T-cell (primary cell): ENCODE results near the gene ST14. TPM values are rescaled to one million over a fixed set of nuclear protein-coding genes. Genes with fewer than 3 reads are reported as not detected.
A peak's percentile ranks its signal among the peaks of the same experiment; 100 is the strongest.

Source experiments
- ATAC-seq, 4 experiments: fragments of 200-7000 bp in 3 of 4; fragments of 150-1000 bp in 1 of 4; cut with Tn5 transposase; replicated peaks in 1 of 4; 1 replicate in 3 of 4; 2 replicates in 1 of 4; pipeline ENCODE4 v1.10.0; 2021; ENCODE audit warnings: moderate library complexity in 3 of 4, mild to moderate bottlenecking in 2 of 4, moderate number of reproducible peaks in 1 of 4
- CTCF ChIA-PET, 2 donors: fragments of 300-600 bp; sonication (Branson Sonifier 250); formaldehyde crosslinking; loops; one replicate each; lab custom pipeline; 2022; ENCODE audit warnings: antibody characterized with exemption in 2 of 2; lab: Charles Lee
- POLR2A ChIA-PET, 2 donors: fragments of 300-600 bp; sonication (Branson Sonifier 250); formaldehyde crosslinking; loops; one replicate each; lab custom pipeline; 2022; ENCODE audit warnings: antibody characterized with exemption in 2 of 2; lab: Charles Lee
- DNase-seq, 35 experiments: peaks; one replicate each; pipeline versions ENCODE4 v3.0.0 to v3.0.0-alpha.2; 2013 to 2023
- H3K27ac ChIP-seq: one replicate; pipeline ENCODE4 v1.5.1; 2013; ENCODE audit warnings: low read length
- H3K27me3 ChIP-seq, 2 experiments: replicated peaks in 1 of 2; 1 replicate in 1 of 2; 2 replicates in 1 of 2; pipeline versions ENCODE4 v1.6.1 to v1.7.0; 2013; ENCODE audit warnings: low read length in 1 of 2, mixed read lengths in 1 of 2; ENCODE audit not compliant: control insufficient read depth in 2 of 2, insufficient read depth in 2 of 2; ENCODE audit errors: extremely low read depth in 1 of 2
- H3K36me3 ChIP-seq, 2 donors: 1 replicate in 1 of 2; 2 replicates in 1 of 2; pipeline versions ENCODE4 v1.6.1 to v1.7.0; 2013; ENCODE audit warnings: low read length in 1 of 2; ENCODE audit not compliant: control insufficient read depth in 2 of 2, insufficient read depth in 1 of 2; ENCODE audit errors: extremely low read depth in 1 of 2
- H3K4me1 ChIP-seq, 2 experiments: 1 replicate in 1 of 2; 2 replicates in 1 of 2; pipeline versions ENCODE4 v1.6.1 to v1.7.0; 2013; ENCODE audit warnings: low read length in 2 of 2, mixed read lengths in 1 of 2; ENCODE audit not compliant: insufficient read depth in 2 of 2, control insufficient read depth in 1 of 2; ENCODE audit errors: extremely low read depth in 1 of 2
- H3K4me3 ChIP-seq, 2 donors: 1 replicate in 1 of 2; 2 replicates in 1 of 2; pipeline versions ENCODE4 v1.5.1 to v1.7.0; 2013; ENCODE audit warnings: mild to moderate bottlenecking in 2 of 2, low read length in 1 of 2, moderate library complexity in 1 of 2; ENCODE audit not compliant: control insufficient read depth in 1 of 2; ENCODE audit errors: extremely low read depth in 1 of 2
- H3K9me3 ChIP-seq: 2 replicates; pipeline ENCODE4 v1.7.0; 2013
- H3K27ac Mint-ChIP-seq, 2 donors: one replicate each; pipeline ENCODE4 v1.8.0; 2020 to 2021; ENCODE audit warnings: mild to moderate bottlenecking in 2 of 2, mixed read lengths in 2 of 2
- H3K27me3 Mint-ChIP-seq, 2 donors: one replicate each; pipeline ENCODE4 v1.8.0; 2021 to 2022; ENCODE audit warnings: mixed read lengths in 2 of 2
- H3K36me3 Mint-ChIP-seq: one replicate; pipeline ENCODE4 v1.8.0; 2021; ENCODE audit warnings: mixed read lengths
- H3K4me1 Mint-ChIP-seq, 3 donors: one replicate each; pipeline ENCODE4 v1.8.0; 2020 to 2022; ENCODE audit warnings: mixed read lengths in 3 of 3, mild to moderate bottlenecking in 1 of 3
- H3K4me3 Mint-ChIP-seq, 3 donors: one replicate each; pipeline ENCODE4 v1.8.0; 2020 to 2022; ENCODE audit warnings: mild to moderate bottlenecking in 3 of 3, mixed read lengths in 3 of 3, moderate library complexity in 3 of 3
- H3K9me3 Mint-ChIP-seq, 3 donors: one replicate each; pipeline ENCODE4 v1.8.0; 2020 to 2022; ENCODE audit warnings: mixed read lengths in 3 of 3
- WGBS: methylation state at CpG from one replicate; pipeline ENCODE4 v1.1.5; 2013; ENCODE audit warnings: missing lambda C conversion rate; ENCODE audit not compliant: insufficient coverage; 5-methylcytosine and 5-hydroxymethylcytosine counted together
- total RNA-seq, 35 experiments: library from RNA in 6 of 35; stranded (reverse) in 6 of 35; fragments of 120-200 nt in 1 of 35; gene quantifications; one replicate each; pipeline versions ENCODE4 v1.2.1 to v1.2.4 and lab custom pipeline; 2013 to 2026

Gene ST14
- total RNA-seq, 5 donors from 2014 or later (not counting 1 experiment from before 2014, with no cell fraction given), result 0.49 to 1.5 (median 0.82) TPM

DNA sequence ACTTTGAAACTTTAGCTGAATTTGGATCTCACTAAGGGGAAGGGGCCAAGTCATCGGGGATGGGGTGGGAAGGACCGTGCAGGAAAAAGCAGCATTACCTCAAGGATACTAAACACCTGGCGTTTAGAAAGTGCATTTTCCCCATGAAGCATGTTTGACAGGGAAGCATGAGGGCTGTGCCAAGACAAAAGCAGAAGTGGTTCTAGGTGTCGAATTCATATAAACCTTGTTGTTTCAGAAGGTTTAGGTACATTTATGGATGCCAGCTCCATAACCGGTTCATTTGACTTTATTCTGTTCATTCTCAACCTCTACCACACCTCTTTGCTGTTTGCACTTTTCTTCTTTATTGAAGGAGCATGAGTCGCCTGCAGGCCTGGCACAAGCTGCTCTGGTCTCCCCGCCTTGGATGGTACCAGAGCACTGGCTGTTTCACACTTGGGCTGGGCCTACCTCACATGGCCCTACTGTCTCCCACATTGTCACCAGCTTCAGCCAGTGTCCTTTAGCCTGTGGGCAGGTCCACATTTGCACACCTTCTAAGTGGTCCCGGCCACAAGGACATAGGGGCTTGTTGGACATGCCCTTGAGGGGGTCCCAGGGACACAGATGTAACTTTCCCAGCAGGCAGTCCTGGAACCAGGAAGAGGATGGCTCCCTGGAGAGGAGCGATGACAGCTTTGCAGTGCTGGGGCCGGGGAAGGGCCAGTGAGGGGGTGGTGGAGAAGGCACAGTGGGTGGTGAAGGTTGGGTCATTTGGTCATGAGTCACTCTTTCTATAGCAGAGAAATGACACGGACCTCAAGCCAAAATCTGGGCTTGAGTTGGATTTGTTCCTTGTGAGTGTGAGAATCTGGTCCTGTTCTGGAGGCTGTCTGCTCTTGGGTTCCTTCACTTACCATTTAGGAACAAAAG is 3.2 kb upstream of the ST14 start:
- H3K27me3 Mint-ChIP-seq, result peaks cover 30 to 31% of the 10 kb centered on the region in 2 donors
- ChIA-PET POLR2A (no interaction called here), CTCF (no interaction called here)
- H3K27ac Mint-ChIP-seq, result no peak overlapping the region
- Histone ChIP-seq H3K27me3 (peaks cover 8 to 39% of the 10 kb centered on the region in 2 experiments), H3K4me1 (peaks cover 0 to 9% of the 10 kb centered on the region in 2 experiments), H3K36me3 (no peaks in the 10 kb centered on the region), H3K27ac (no peak overlapping the region), H3K4me3 (no peak overlapping the region), H3K9me3 (no peaks in the 10 kb centered on the region)
- H3K36me3 Mint-ChIP-seq, result no peaks in the 10 kb centered on the region
- ATAC-seq (no peak), DNase-seq (no peak)
- H3K4me3 Mint-ChIP-seq, result no peak overlapping the region
- peaks cover 12 to 20% (median 12%) of the 10 kb centered on the region in 3 donors for H3K4me1 Mint-ChIP-seq
- no peaks in the 10 kb centered on the region for H3K9me3 Mint-ChIP-seq
- 84% methylated on average over 6 of the region's 11 CpGs for WGBS

- Histone ChIP-seq H3K36me3 (no peaks in the 10 kb centered on the region), H3K27me3 (peaks cover 8 to 47% of the 10 kb centered on the region in 2 experiments), H3K27ac (no peak overlapping the region), H3K4me1 (peaks cover 0 to 9% of the 10 kb centered on the region in 2 experiments), H3K9me3 (no peaks in the 10 kb centered on the region), H3K4me3 (no peak overlapping the region)
- 84% methylated on average over 7 of the region's 8 CpGs for WGBS
- no peaks in the 10 kb centered on the region for H3K36me3 Mint-ChIP-seq
- CTCF ChIA-PET, result interaction anchor here in 1 of 2 donors (0.8 kb wide), 1 partner anchor 1611 kb away, joined by 3 read pairs; no protein-coding TSS in a partner anchor
- POLR2A ChIA-PET, result no interaction called here
- DNase-seq, result no peak
- peaks cover 32 to 35% of the 10 kb centered on the region in 2 donors for H3K27me3 Mint-ChIP-seq
- no peak for ATAC-seq
- no peak overlapping the region for H3K27ac Mint-ChIP-seq
- peaks cover 12 to 23% (median 12%) of the 10 kb centered on the region in 3 donors for H3K4me1 Mint-ChIP-seq
- H3K4me3 Mint-ChIP-seq, result no peak overlapping the region
- no peaks in the 10 kb centered on the region for H3K9me3 Mint-ChIP-seq
These were observed 2.5 kb upstream of the ST14 start for GRCh38 chr11:130157101-130157500.

GRCh38 chr11:130157840-130158239 is 1.7 kb upstream of the ST14 start:
- no peaks in the 10 kb centered on the region for H3K9me3 ChIP-seq
- no peaks in the 10 kb centered on the region for H3K9me3 Mint-ChIP-seq
- H3K27ac Mint-ChIP-seq, result no peak overlapping the region
- no peaks in the 10 kb centered on the region for H3K36me3 ChIP-seq
- WGBS, result 78% methylated on average over 1 of the region's 3 CpGs
- H3K27me3 ChIP-seq, result peaks cover 8 to 53% of the 10 kb centered on the region in 2 experiments
- ChIA-PET CTCF (interaction anchor here in 1 of 2 donors (0.8 kb wide), 1 partner anchor 1611 kb away, joined by 3 read pairs; no protein-coding TSS in a partner anchor), POLR2A (no interaction called here)
- ATAC-seq, result no peak
- peak overlapping the region in 1 of 3 donors; percentile 72 for H3K4me3 Mint-ChIP-seq
- peaks cover 37 to 42% of the 10 kb centered on the region in 2 donors for H3K27me3 Mint-ChIP-seq
- H3K36me3 Mint-ChIP-seq, result no peaks in the 10 kb centered on the region
- DNase-seq, result no peak
- H3K4me1 ChIP-seq, result peaks cover 0 to 9% of the 10 kb centered on the region in 2 experiments
- no peak overlapping the region for H3K4me3 ChIP-seq
- H3K27ac ChIP-seq, result no peak overlapping the region
- H3K4me1 Mint-ChIP-seq, result peaks cover 12 to 23% (median 12%) of the 10 kb centered on the region in 3 donors

DNA sequence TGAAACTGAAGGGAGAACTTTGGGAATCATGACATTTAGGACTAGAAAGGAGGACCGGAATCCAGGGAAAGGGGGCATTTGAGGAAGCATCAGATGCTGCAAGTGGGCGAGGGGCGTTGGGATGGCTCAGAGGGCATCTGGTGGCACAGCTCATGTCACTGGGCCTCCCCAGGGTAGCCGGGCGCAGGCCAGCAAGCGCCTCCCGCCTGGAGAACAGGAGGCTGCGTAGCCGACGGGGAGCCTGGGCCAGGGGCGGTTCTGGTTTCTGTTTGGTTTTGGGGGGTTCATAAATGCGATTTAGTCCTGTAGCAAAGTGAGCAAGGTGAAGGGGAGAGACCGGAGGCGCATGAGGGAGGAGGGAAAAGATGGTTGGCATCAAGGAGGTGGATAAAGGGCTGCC is 443 bp upstream of the ST14 start:
- Mint-ChIP-seq H3K4me3 (peak overlapping the region; percentile 8 to 72 (median 35)), H3K27me3 (peaks cover 45 to 51% of the 10 kb centered on the region in 2 donors), H3K36me3 (no peaks in the 10 kb centered on the region), H3K4me1 (peaks cover 12 to 23% (median 12%) of the 10 kb centered on the region in 3 donors), H3K27ac (no peak overlapping the region), H3K9me3 (no peaks in the 10 kb centered on the region)
- ChIA-PET POLR2A (no interaction called here), CTCF (no interaction called here)
- ATAC-seq (no peak), DNase-seq (no peak)
- Histone ChIP-seq H3K36me3 (no peaks in the 10 kb centered on the region), H3K4me1 (peaks cover 0 to 9% of the 10 kb centered on the region in 2 experiments), H3K4me3 (no peak overlapping the region), H3K27me3 (peaks cover 8 to 57% of the 10 kb centered on the region in 2 experiments), H3K27ac (no peak overlapping the region), H3K9me3 (no peaks in the 10 kb centered on the region)
- 81% methylated on average over 10 of the region's 14 CpGs for WGBS

DNA sequence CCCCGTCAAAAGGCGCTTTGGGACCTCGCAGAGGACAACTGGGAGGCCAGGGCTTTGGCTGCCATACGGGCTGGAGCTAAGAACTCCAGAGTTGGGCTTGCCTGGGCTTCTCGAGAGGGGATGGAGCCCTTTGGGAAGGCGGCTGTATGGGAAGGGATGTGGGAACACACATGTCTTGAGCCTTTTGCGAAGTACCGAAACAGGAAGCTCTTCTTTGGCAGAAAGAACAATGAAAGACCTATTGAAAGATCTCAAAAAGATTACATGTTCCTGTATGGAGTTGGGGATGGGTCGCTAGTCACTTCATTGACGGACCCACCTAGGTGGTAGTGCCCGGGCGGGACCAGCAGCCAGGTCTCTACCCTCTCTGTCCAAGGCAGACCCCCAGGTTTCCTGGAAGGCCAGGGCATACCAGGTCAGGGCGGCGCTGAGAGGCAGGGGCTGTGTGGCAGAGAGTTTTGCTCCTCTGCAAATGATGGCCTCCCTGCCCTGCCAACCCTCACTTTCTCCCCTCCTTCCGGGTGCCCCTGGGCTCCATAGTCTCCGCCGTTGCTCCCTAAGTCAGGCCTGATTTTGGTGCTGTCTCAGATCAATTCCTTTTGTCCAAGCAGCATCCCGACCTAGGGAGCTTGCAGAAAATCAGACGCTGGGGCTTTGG is 1.0 kb downstream of the ST14 start:
- H3K27me3 Mint-ChIP-seq, result peaks cover 52 to 61% of the 10 kb centered on the region in 2 donors
- H3K36me3 ChIP-seq, result no peaks in the 10 kb centered on the region
- WGBS, result 53% methylated on average over 12 of the region's 19 CpGs
- no peak overlapping the region for H3K27ac ChIP-seq
- peak overlapping the region; percentile 55 to 62 (median 61) for H3K4me3 Mint-ChIP-seq
- H3K27me3 ChIP-seq, result peaks cover 8 to 59% of the 10 kb centered on the region in 2 experiments
- ChIA-PET POLR2A (no interaction called here), CTCF (no interaction called here)
- no peaks in the 10 kb centered on the region for H3K9me3 Mint-ChIP-seq
- no peak overlapping the region for H3K27ac Mint-ChIP-seq
- H3K4me1 ChIP-seq, result peaks cover 0 to 9% of the 10 kb centered on the region in 2 experiments
- H3K4me1 Mint-ChIP-seq, result peaks cover 12 to 23% (median 12%) of the 10 kb centered on the region in 3 donors
- ATAC-seq (no peak), DNase-seq (no peak)
- no peaks in the 10 kb centered on the region for H3K9me3 ChIP-seq
- H3K4me3 ChIP-seq, result peak overlapping the region in 1 of 2 donors; percentile 1
- no peaks in the 10 kb centered on the region for H3K36me3 Mint-ChIP-seq

DNA sequence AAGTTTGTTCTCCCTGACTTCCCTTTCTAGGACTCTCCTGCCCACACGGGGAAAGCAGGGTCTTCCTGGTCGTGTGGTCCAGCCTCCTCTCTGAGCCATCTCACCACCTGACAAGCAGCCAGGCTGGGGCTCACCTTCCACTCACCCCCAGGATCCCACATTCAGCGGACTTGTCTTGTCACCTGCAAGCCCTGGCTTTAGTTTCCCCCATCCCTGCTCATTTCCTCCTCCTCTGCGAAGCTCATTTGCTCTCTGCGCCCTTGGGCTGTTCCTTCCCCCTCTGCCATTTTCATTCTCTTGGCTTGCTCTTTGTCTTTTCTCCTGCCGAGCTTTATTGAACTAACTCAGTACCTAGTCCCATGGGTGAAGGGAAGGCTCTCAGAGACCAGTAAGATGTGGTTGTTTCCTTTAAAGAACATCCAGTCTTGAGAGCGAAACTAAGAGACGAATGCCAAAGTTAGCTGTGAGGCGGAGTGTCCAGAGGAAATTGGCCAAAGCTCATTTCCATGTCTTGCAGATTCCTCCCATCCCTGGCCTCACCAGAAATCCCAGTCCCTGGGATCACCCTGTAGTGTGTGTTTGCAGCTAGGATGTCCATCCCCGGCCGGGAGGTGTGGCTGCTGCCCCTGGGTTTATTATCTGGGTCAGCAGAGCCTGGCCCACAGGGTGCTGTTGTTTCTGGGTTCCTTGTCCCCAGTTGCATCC is 2.0 kb downstream of the ST14 start:
- Mint-ChIP-seq H3K4me1 (peaks cover 12 to 23% (median 12%) of the 10 kb centered on the region in 3 donors), H3K27me3 (peaks cover 59 to 63% of the 10 kb centered on the region in 2 donors)

More for the DNA sequence above, 2.0 kb downstream of the ST14 start:
- ChIA-PET CTCF (no interaction called here), POLR2A (no interaction called here)
- ATAC-seq (no peak), DNase-seq (no peak)
- WGBS, result 59% methylated on average over 5 of the region's 11 CpGs
- peaks cover 0 to 9% of the 10 kb centered on the region in 2 experiments for H3K4me1 ChIP-seq
- H3K36me3 ChIP-seq, result no peaks in the 10 kb centered on the region
- no peak overlapping the region for H3K4me3 ChIP-seq
- no peaks in the 10 kb centered on the region for H3K9me3 Mint-ChIP-seq
- H3K4me3 Mint-ChIP-seq, result peak overlapping the region in 1 of 3 donors; percentile 35
- no peaks in the 10 kb centered on the region for H3K36me3 Mint-ChIP-seq
- H3K27ac ChIP-seq, result no peak overlapping the region
- peaks cover 8 to 55% of the 10 kb centered on the region in 2 experiments for H3K27me3 ChIP-seq
- no peaks in the 10 kb centered on the region for H3K9me3 ChIP-seq
- H3K27ac Mint-ChIP-seq, result no peak overlapping the region
